Neural progenitor cell (in vitro differentiated cells): ENCODE results near the gene NFASC. TPM values are rescaled to one million over a fixed set of nuclear protein-coding genes. Genes with fewer than 3 reads are reported as not detected.

ENCODE experiments used
- DNase-seq: peaks from one replicate; pipeline ENCODE4 v3.0.0-alpha.2; 2016; ENCODE audit warnings: low spot score
- H2AFZ ChIP-seq: fragments of 200-600 bp; sonication (generic); replicated peaks from 2 replicates; pipeline ENCODE4 v1.6.1; 2016; ENCODE audit warnings: antibody characterized with exemption
- H3F3A ChIP-seq: fragments of 200-600 bp; sonication (generic); 2 replicates; pipeline ENCODE4 v1.6.1; 2016; ENCODE audit warnings: antibody characterized with exemption, low read depth
- H3K27ac ChIP-seq: fragments of 200-600 bp; sonication (generic); 2 replicates; pipeline ENCODE4 v1.5.1; 2016; ENCODE audit warnings: mild to moderate bottlenecking
- H3K27me3 ChIP-seq: fragments of 200-600 bp; sonication (generic); 2 replicates; pipeline ENCODE4 v1.6.1; 2016; ENCODE audit warnings: mild to moderate bottlenecking, moderate library complexity
- H3K36me3 ChIP-seq: fragments of 200-600 bp; sonication (generic); 2 replicates; pipeline ENCODE4 v1.5.1; 2016
- H3K4me1 ChIP-seq: fragments of 200-600 bp; sonication (generic); 2 replicates; pipeline ENCODE4 v1.6.1; 2016; ENCODE audit warnings: mixed run types
- H3K4me2 ChIP-seq: fragments of 200-600 bp; sonication (generic); 2 replicates; pipeline ENCODE4 v1.6.1; 2016
- H3K4me3 ChIP-seq: fragments of 200-600 bp; sonication (generic); 2 replicates; pipeline ENCODE4 v1.5.1; 2016
- H3K79me2 ChIP-seq: fragments of 200-600 bp; sonication (generic); 2 replicates; pipeline ENCODE4 v1.6.1; 2016; ENCODE audit warnings: low read depth
- H3K9ac ChIP-seq: fragments of 200-600 bp; sonication (generic); 2 replicates; pipeline ENCODE4 v1.6.1; 2016
- H3K9me3 ChIP-seq: fragments of 200-600 bp; sonication (generic); 2 replicates; pipeline ENCODE4 v1.5.1; 2016; ENCODE audit warnings: low read depth
- H4K20me1 ChIP-seq: fragments of 200-600 bp; sonication (generic); 2 replicates; pipeline ENCODE4 v1.6.1; 2016; ENCODE audit warnings: low read depth
- H3K27ac Mint-ChIP-seq: 3 replicates; pipeline ENCODE4 v1.8.0; 2021; ENCODE audit warnings: mixed read lengths
- H3K27me3 Mint-ChIP-seq: 2 replicates; pipeline ENCODE4 v1.8.0; 2022; ENCODE audit warnings: low read depth, mild to moderate bottlenecking, inconsistent platforms, moderate library complexity, mixed read lengths; ENCODE audit not compliant: insufficient read depth
- H3K36me3 Mint-ChIP-seq: 3 replicates; pipeline ENCODE4 v1.8.0; 2021; ENCODE audit warnings: mixed read lengths
- H3K4me1 Mint-ChIP-seq: 3 replicates; pipeline ENCODE4 v1.8.0; 2021; ENCODE audit warnings: mixed read lengths
- H3K4me3 Mint-ChIP-seq: 3 replicates; pipeline ENCODE4 v1.8.0; 2021; ENCODE audit warnings: mild to moderate bottlenecking, moderate library complexity, mixed read lengths
- H3K9me3 Mint-ChIP-seq: 3 replicates; pipeline ENCODE4 v1.8.0; 2020; ENCODE audit warnings: mixed read lengths
- EZH2 ChIP-seq: fragments of 200-600 bp; sonication (generic); IDR thresholded peaks from 2 replicates; pipeline ENCODE4 v1.6.1; 2017; ENCODE audit warnings: antibody characterized with exemption, mild to moderate bottlenecking, moderate library complexity
- EZH2phosphoT487 ChIP-seq: fragments of 200-600 bp; sonication (generic); IDR thresholded peaks from 2 replicates; pipeline ENCODE4 v1.6.1; 2017; ENCODE audit warnings: antibody characterized with exemption
- total RNA-seq: library from RNA; depleted of rRNA; stranded (reverse); fragments of >200 nt; gene quantifications from 2 replicates; pipeline ENCODE4 v1.2.3, GENCODE V29; 2015; ENCODE audit warnings: low replicate concordance
- TF ChIP-seq, protein P1 (sequence below): fragments of 200-600 bp; sonication (generic); IDR thresholded peaks from 2 replicates; pipeline ENCODE4 v1.5.1; 2017; ENCODE audit warnings: antibody characterized with exemption, mild to moderate bottlenecking

The NFASC gene
- total RNA-seq, 1 donor from 2014 or later: 2.5 TPM

DNA sequence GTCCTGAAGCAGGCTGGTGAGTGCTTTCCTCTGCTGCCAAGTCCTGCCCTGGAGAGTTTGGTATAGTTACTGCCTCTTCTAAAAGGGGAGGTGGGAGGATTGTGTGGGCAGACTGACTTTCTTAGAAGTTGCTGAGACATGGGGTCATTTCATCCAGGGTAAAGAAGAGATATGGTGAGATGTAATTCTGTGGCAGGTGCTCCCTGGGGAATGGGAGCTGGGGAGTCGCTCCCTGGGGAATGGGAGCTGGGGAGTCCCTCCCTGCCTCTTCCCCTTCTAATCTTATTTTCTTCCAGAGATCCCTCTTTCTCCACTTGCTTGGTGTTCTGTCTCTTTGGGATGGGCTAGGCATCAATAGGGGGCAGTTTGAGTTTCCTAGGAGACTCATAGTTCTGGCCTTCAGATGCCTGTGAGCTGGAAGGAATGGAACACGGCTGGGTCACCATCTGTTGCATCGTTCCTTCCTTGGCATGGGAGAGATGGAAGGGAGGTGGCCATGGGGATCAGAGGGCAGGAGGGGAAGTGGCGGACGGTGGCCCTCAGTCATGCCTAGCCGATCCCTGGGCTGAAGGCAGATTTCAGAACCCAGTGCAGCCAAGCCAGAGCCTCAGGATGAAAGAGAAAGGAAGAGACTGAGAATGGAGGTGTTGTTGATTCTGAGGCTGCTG is 59.0 kb downstream of the NFASC start:
- Mint-ChIP-seq H3K4me1 (peaks cover 5% of the 10 kb centered on the region), H3K27me3 (peaks cover 5% of the 10 kb centered on the region), H3K36me3 (no peaks in the 10 kb centered on the region), H3K4me3 (peak overlapping the region; percentile 25), H3K27ac (no peak overlapping the region), H3K9me3 (no peaks in the 10 kb centered on the region)
- Histone ChIP-seq H3K4me2 (peak overlapping the region; percentile 29), H3K9ac (no peak overlapping the region), H3K4me1 (peaks cover 25% of the 10 kb centered on the region), H4K20me1 (peaks cover 10% of the 10 kb centered on the region), H3K9me3 (no peaks in the 10 kb centered on the region), H3K36me3 (no peaks in the 10 kb centered on the region), H3K4me3 (no peak overlapping the region), H2AFZ (no peak overlapping the region), H3K27ac (no peak overlapping the region), H3F3A (peaks cover 17% of the 10 kb centered on the region), H3K27me3 (no peaks in the 10 kb centered on the region), H3K79me2 (no peaks in the 10 kb centered on the region)
- DNase-seq: no peak
- no peak for TF ChIP-seq EZH2
- no peak for TF ChIP-seq EZH2phosphoT487
- TF ChIP-seq, protein P1, sequence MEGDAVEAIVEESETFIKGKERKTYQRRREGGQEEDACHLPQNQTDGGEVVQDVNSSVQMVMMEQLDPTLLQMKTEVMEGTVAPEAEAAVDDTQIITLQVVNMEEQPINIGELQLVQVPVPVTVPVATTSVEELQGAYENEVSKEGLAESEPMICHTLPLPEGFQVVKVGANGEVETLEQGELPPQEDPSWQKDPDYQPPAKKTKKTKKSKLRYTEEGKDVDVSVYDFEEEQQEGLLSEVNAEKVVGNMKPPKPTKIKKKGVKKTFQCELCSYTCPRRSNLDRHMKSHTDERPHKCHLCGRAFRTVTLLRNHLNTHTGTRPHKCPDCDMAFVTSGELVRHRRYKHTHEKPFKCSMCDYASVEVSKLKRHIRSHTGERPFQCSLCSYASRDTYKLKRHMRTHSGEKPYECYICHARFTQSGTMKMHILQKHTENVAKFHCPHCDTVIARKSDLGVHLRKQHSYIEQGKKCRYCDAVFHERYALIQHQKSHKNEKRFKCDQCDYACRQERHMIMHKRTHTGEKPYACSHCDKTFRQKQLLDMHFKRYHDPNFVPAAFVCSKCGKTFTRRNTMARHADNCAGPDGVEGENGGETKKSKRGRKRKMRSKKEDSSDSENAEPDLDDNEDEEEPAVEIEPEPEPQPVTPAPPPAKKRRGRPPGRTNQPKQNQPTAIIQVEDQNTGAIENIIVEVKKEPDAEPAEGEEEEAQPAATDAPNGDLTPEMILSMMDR: no peak

DNA sequence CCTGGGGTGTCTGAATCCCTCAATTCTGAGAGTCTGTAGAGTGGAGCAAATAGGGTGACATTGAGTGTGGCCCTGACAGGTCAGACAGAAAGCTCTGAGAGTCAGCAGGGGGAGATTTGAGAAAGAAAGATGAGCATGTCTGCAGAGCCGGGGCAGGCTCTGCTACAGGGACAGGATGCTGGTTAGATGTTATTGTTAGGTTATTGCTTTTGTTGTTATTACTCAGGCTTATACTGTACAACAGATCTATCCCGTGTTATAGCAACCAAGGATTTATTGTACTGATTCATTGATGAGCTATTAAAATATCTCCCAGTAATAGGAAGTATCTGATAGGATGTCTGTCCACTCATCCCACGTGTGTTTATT is 59.5 kb downstream of the NFASC start:
- H2AFZ ChIP-seq: no peak overlapping the region
- H3K4me3 ChIP-seq: no peak overlapping the region
- H3K79me2 ChIP-seq: no peaks in the 10 kb centered on the region
- H3K27me3 Mint-ChIP-seq: peaks cover 5% of the 10 kb centered on the region
- H3K27me3 ChIP-seq: no peaks in the 10 kb centered on the region
- no peak overlapping the region for H3K4me2 ChIP-seq
- peaks cover 25% of the 10 kb centered on the region for H3K4me1 ChIP-seq
- peaks cover 10% of the 10 kb centered on the region for H4K20me1 ChIP-seq
- no peaks in the 10 kb centered on the region for H3K9me3 Mint-ChIP-seq
- TF ChIP-seq EZH2 (no peak), EZH2phosphoT487 (no peak)
- TF ChIP-seq, protein P1: no peak
- H3K27ac Mint-ChIP-seq: no peak overlapping the region
- no peaks in the 10 kb centered on the region for H3K9me3 ChIP-seq
- H3K36me3 Mint-ChIP-seq: no peaks in the 10 kb centered on the region
- H3K4me1 Mint-ChIP-seq: peaks cover 5% of the 10 kb centered on the region
- DNase-seq: no peak
- H3K4me3 Mint-ChIP-seq: no peak overlapping the region
- peaks cover 17% of the 10 kb centered on the region for H3F3A ChIP-seq
- no peak overlapping the region for H3K9ac ChIP-seq
- H3K27ac ChIP-seq: no peak overlapping the region
- no peaks in the 10 kb centered on the region for H3K36me3 ChIP-seq

DNA sequence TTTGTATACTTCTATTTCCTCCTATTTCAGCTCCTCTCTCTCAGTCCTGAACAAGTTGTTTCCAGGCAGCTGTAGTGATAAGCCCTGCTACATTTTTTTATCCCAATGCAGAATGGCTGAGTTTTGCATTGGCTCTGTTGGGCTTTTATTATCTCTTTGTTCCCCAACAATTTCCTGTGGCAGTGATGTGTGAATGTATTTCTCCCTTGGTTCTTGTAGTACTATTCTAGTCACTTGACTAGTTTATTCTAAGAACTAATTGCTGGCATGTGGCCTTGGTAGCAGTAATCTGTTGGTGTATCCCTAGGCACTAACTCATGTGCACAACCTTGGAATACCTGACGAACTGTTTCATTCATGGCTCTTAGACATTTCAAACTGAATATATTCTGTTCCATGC is 60.7 kb downstream of the NFASC start:
- Histone ChIP-seq H3K4me3 (no peak overlapping the region), H3K9ac (no peak overlapping the region), H3K27ac (no peak overlapping the region), H3K79me2 (no peaks in the 10 kb centered on the region), H2AFZ (no peak overlapping the region), H4K20me1 (peaks cover 10% of the 10 kb centered on the region), H3K27me3 (no peaks in the 10 kb centered on the region), H3K4me1 (peaks cover 25% of the 10 kb centered on the region), H3K9me3 (no peaks in the 10 kb centered on the region), H3K36me3 (no peaks in the 10 kb centered on the region), H3K4me2 (no peak overlapping the region), H3F3A (peaks cover 17% of the 10 kb centered on the region)
- peaks cover 5% of the 10 kb centered on the region for H3K27me3 Mint-ChIP-seq
- DNase-seq: no peak
- H3K27ac Mint-ChIP-seq: no peak overlapping the region
- TF ChIP-seq EZH2: no peak
- TF ChIP-seq, protein P1: no peak
- TF ChIP-seq EZH2phosphoT487: no peak
- no peaks in the 10 kb centered on the region for H3K4me1 Mint-ChIP-seq
- H3K4me3 Mint-ChIP-seq: no peak overlapping the region
- no peaks in the 10 kb centered on the region for H3K36me3 Mint-ChIP-seq
- no peaks in the 10 kb centered on the region for H3K9me3 Mint-ChIP-seq
